Dermis blood vessel endothelial cell (primary cell): Measurements from ENCODE around the gene ZNF182. TPM values are rescaled to one million over a fixed set of nuclear protein-coding genes. Genes with fewer than 3 reads are reported as not detected.

ENCODE experiments used
- total RNA-seq: library from RNA; depleted of rRNA; stranded (reverse); fragments of >200 nt; gene quantifications from 2 replicates; pipeline ENCODE4 v1.2.3, GENCODE V29; 2014

The ZNF182 gene
- total RNA-seq, 1 donor from 2014 or later = 4.9 TPM

Other genes starting within 250 kb of the ZNF182 start
- 6.7 and 10.0 TPM in 2 replicates for gene ZNF81, start 167.1 kb downstream of the ZNF182 start, total RNA-seq
- gene SPACA5, start 3.0 kb upstream of the ZNF182 start, total RNA-seq = not detected in 2 replicates
- gene ZNF630, start 67.7 kb upstream of the ZNF182 start, total RNA-seq = 1.5 and 3.2 TPM in 2 replicates
- gene SPACA5B, start 126.6 kb upstream of the ZNF182 start, total RNA-seq = not detected in 2 replicates
- not detected in 2 replicates for gene SSX5, start 192.8 kb upstream of the ZNF182 start, total RNA-seq